ENCODE measurements around the gene RNF224.

- TF ChIP-seq CTCF (IDR thresholded peaks at IDR 0.05; ENCODE audit: insufficient read depth, low read length, poor library complexity, severe bottlenecking) (no peak), EZH2phosphoT487 (conservative IDR thresholded peaks at IDR 0.05; ENCODE audit: low read length) (no peak)
Measured at GRCh38 chr9:137192859-137193258, 34.4 kb upstream of the RNF224 start.

All from SU-DHL-6 (cell line).